ENCODE measurements around the gene PPP1R3G. TPM values are rescaled to one million over a fixed set of nuclear protein-coding genes. Genes with fewer than 3 reads are reported as not detected.

Gene PPP1R3G
- total and polyA plus RNA-seq, 2 of the 13 experiments (the other 11 are each of a cell fraction or from before 2014, with no cell fraction given) = 1.2 to 1.3 TPM

- TF ChIP-seq ERF (CRISPR knock-in tag; IDR thresholded peaks at IDR 0.05) (peak; percentile 55; the same call in 1 of the 2 replicates), ZFP82 (CRISPR knock-in tag; IDR thresholded peaks at IDR 0.05; ENCODE audit: borderline replicate concordance) (peak; percentile 88; the same call in 1 of the 2 replicates), ZBTB38 (CRISPR knock-in tag; IDR thresholded peaks at IDR 0.05) (peak; percentile 79), ZBTB1 (CRISPR knock-in tag; IDR thresholded peaks at IDR 0.05; ENCODE audit: borderline replicate concordance) (no peak; the same call in 1 of the 2 replicates), ZNF619 (CRISPR knock-in tag; IDR thresholded peaks at IDR 0.05) (0 out of 2 replicates have a peak, but pooled peaks have one; percentile 37), STAG1 (CRISPR knock-in tag; IDR thresholded peaks at IDR 0.05) (no peak), RFX1 (IDR thresholded peaks at IDR 0.05) (no peak), ZNF121 (CRISPR knock-in tag; IDR thresholded peaks at IDR 0.05) (peak; percentile 32; the same call in 1 of the 2 replicates), ZSCAN12 (CRISPR knock-in tag; IDR thresholded peaks at IDR 0.05) (0 out of 2 replicates have a peak, but pooled peaks have one; percentile 81), KDM1A (CRISPR knock-in tag; IDR thresholded peaks at IDR 0.05) (no peak), SOX5 (CRISPR knock-in tag; IDR thresholded peaks at IDR 0.05; ENCODE audit: borderline replicate concordance) (peak; percentile 87; the same call in 1 of the 2 replicates), ZIK1 (CRISPR knock-in tag; IDR thresholded peaks at IDR 0.05; ENCODE audit: borderline replicate concordance, low read depth) (peak; percentile 83; the same call in 1 of the 2 replicates), CBFB (CRISPR knock-in tag; IDR thresholded peaks at IDR 0.05) (no peak), RNF219 (CRISPR knock-in tag; IDR thresholded peaks at IDR 0.05) (no peak), ZNF724P (CRISPR knock-in tag; IDR thresholded peaks at IDR 0.05; ENCODE audit: borderline replicate concordance) (peak; percentile 89; the same call in 1 of the 2 replicates), TEF (CRISPR knock-in tag; IDR thresholded peaks at IDR 0.05) (no peak), MXD3 (CRISPR knock-in tag; IDR thresholded peaks at IDR 0.05) (0 out of 2 replicates have a peak, but pooled peaks have one; percentile 26), ZC3H4 (CRISPR knock-in tag; IDR thresholded peaks at IDR 0.05; ENCODE audit: borderline replicate concordance) (no peak), THAP9 (CRISPR knock-in tag; IDR thresholded peaks at IDR 0.05; ENCODE audit: borderline replicate concordance) (peak; percentile 61; the same call in 1 of the 2 replicates), CSRNP2 (CRISPR knock-in tag; conservative IDR thresholded peaks at IDR 0.05; ENCODE audit: low read depth) (no peak), MYNN (CRISPR knock-in tag; IDR thresholded peaks at IDR 0.05; ENCODE audit: low read depth) (0 out of 2 replicates have a peak, but pooled peaks have one; percentile 12), PITX1 (CRISPR knock-in tag; IDR thresholded peaks at IDR 0.05) (peak; percentile 51; the same call in 1 of the 2 replicates)
These were observed 2.4 kb upstream of the PPP1R3G start (continued) for GRCh38 chr6:5082487-5083306.
